OCI-M1 (cell line): ENCODE measurements around the gene LRRC59.

ENCODE experiments used
- DNase-seq: peaks from one replicate; lab custom pipeline; 2025; lab: John Stamatoyannopoulos, UW

LRRC59 gene

DNA sequence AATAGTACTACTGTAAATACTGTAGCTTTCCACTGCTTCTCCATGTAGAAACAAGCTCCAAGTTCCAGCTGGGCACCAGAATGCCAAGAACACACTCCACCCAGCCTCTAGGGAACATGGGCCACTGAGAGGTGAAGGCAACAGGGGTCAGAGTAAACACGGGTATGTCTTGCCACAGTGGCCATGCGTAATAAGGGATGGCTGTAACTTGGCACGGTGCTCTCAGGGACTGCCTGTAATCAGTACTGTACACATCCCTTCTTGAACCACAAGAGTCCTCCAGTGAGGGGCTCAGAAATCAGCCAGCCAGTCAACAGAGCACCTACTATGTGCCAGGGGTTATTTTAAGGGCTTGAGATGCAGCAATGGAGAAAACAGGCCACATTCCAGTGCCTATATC lies 10.8 kb downstream of the LRRC59 start:
- no peak for DNase-seq

DNA sequence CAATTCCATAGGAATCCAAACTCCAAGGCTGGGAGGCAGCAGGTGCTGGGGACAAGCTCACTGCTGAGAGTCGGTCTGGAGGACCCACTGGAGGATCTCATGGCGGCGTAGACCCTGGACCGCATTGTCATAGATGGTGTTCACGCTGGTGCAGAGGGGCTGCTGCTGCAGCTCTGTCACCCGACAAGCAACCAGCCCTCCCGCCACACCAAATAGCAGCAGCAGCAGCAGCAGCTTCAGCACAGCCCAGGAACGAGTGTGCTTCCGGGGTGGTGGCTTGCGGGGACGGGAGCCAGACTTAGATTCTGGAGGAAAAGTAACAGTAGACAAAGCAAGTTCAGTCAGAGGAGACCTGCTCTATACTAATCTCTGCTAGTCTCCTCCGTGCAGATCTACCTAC lies 14.4 kb downstream of the LRRC59 start:
- DNase-seq: no peak

DNA sequence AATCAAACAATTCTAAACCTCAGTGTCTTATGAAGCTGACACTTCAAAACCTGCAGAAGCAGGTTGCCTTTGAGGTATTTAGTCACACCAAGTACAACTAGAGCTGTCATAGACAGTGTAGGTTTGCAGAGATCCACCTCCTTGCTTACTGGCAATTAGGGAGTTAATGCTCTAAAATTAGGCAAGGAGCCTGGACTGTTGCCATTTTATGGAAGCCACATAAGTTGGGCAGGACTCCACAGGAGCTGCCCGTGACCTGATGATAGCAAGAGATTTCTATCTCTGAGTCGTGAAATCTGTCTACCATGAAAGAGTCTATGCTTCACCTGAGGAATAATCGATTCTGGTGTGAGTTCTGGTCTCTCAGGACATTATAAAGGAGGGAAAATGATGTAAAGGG lies 15.4 kb downstream of the LRRC59 start:
- DNase-seq: no peak

DNA sequence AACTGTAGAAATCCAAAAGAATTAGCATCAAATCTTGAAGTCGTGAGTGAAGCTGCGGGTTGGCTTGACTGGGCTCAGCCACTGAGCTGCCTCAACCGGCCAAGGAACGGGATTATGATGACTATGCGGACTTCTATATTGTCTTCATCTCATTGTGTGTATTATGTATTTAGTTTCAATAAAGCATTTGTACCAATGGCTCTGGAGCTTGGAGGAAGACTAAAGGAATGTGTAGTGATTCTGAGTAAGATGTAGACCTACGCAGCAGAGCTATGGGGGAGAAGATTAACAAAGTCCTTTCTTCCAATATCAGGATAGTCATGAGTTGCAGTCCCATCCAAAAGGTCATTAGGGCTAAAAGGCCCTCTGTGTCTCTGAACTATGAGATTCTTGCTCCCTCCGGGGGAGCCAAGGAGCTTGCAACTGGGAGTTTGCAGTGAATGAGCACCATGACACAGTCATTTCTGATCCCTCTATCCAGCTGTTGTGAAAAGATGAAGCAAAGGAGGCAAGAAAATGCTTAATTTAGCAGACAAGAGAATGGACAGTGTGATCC lies 16.0 kb downstream of the LRRC59 start:
- no peak for DNase-seq

DNA sequence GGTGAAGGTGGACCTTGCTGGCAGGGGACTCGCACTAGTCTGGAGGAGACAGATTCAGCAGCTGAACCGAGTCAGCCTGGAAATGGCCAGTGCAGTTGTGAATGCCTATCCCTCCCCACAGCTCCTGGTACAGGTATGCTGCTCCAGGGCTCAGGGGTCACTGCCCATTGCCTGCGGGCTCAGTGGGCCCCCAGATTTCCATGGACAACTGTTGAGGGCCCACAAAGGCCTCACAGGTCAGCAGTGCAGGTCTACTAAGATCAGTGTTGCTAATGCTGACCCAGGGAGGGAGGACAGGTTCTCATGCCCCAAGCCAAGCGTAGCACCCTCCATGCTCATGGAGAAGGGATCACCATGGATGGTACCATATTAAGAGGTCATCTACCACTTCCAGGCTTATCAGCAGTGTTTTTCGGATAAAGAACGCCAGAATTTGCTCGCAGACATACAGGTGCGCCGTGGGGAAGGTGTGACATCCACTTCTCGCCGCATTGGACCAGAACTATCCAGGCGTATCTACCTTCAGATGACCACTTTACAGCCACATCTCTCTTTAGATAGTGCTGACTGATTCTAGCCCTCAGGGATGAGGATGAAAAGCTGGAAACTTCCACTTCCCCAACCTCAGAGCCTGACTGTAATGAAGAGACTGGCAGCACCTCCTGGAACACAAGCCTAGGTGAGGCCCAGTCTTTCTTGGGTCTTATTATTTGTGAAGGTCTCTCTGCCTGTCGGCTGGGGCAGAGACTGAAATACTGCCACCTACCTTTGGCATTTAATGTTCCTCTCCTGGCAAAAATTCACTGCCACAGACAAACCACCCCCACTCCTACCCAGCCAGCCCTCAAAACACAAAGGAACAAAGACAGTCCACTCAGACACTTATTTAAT lies 16.7 kb downstream of the LRRC59 start:
- no peak for DNase-seq

DNA sequence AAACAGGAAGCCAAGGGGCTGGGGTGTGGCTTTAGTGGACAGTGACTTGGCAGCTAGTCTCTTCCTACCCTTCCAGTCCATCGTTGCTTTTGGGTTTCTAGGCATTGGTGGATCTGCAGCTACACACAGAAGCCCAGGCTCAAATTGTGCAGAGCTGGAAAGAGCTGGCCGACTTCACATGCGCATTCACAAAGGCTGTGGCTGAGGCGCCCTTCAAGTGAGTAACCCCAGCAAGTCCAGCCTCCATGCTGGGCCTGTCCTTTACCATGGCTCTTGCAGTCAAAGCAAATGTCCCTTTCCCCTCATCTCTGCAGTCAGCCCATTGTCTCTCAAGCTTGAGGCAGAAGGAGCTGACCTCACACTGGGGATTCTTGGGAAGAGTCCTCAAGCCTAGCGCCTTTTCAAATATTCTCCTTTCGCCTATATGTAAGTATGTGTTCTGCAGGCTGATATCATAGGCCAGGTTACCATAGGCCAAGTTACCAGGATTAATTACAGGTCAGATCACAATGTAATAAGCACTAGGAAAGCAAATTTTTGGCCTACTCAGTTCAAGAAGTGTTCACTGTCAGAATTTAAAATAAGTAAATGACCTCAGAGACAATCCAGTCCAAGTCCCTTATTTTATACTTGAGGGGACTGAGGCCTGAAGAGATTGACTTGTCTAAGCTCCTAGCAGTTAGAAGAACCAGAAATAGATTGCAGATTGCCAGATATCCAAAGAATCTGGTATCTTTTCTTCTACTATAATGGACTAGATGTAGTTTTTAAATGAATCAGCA lies 17.8 kb downstream of the LRRC59 start:
- DNase-seq: no peak

DNA sequence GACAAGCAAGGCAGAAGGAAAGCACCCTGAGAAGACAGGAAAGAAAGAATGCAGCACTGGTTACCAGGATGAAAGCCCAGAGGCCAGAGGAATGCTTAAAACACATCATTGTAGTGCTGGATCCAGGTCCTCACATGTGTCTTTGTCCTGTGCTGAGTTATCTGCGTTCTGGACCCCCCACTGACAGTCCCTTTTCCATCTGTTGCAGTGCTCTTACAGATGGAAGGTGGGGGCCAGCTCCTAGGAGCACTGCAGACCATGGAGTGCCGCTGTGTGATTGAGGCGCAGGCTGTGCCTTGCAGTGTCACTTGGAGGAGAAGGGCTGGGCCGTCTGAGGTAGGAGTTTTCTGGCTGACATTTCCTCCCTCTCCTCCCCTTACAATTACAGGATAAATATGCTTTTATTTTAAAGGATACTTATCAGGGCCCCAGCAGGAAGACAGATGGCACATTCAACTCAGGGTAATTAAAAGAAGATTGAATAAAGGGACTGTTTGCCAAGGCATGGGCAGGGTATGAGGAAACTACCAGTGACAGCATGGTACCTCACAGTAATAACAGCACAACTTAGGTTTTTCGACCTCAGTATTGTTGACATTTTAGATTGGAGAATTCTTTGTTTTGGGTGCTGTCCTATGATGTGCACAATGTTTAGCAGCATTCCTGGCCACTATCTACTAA lies 21.3 kb downstream of the LRRC59 start:
- no peak for DNase-seq

DNA sequence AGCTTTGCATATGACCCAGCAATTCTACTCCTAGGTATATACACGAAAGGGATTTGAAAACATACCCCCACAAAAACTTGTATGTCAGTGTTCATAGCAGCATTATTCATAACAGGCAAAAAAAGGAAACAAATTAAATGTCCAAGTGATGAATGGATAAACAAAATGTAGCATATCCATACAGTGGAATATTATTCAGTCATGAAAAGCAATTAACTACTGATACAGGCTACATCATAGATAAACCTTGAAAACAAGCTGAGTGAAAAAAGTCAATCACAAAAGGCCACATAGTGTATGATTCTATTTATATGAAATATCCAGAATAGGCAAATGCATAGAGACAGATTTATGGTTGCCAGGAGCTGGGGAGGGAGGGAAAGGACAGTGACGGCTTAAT lies 23.6 kb downstream of the LRRC59 start:
- DNase-seq: no peak

DNA sequence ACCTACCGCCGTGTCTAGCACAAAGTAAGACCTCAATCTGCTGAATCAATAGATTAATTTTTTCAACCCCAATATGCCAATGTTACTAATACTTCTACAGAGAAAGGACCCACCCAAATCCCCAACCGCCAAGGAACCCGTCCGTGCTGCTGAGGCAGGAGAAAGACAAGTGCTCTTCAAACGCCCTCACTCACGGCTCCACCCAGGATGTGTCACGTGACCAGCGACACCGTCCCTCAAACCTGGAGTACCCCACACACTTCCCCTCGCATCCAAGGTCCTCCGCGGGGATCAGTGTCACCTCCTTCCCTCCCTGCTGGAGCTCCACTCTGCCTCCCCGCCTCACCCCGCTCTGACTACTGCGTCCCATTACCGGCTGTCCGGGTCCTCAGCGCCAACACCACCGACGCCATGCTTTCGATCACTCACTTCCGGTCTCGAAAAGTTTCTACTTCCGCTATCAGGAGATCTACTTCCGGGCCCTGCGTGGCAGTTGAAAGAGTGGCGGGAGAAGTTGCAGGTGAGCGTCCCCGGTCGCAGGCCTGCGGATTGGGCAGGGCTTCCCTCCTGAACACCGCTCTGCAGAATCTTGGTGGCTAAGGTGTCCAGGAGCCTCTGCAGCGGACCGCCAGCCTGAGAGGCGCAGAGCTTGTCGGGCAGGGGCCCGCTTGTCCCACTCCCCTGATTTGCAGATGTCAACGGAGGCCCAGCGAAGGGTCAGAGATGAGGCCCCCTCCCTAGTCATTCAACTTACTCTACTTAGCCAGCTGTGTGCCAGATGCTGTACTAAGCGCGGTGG lies 24.4 kb downstream of the LRRC59 start, which contains the start of the genes EME1 and MRPL27:
Gene EME1, plus strand, starts transcription at position 472 of the 799 bp plus-strand sequence. CDS start 1,980 bp downstream, outside the sequence.
Gene MRPL27, minus strand, starts transcription at position 427 of the 799 bp plus-strand sequence. Its CDS starts 14 bp downstream, at position 413.
- peak; percentile 96 for DNase-seq

DNA sequence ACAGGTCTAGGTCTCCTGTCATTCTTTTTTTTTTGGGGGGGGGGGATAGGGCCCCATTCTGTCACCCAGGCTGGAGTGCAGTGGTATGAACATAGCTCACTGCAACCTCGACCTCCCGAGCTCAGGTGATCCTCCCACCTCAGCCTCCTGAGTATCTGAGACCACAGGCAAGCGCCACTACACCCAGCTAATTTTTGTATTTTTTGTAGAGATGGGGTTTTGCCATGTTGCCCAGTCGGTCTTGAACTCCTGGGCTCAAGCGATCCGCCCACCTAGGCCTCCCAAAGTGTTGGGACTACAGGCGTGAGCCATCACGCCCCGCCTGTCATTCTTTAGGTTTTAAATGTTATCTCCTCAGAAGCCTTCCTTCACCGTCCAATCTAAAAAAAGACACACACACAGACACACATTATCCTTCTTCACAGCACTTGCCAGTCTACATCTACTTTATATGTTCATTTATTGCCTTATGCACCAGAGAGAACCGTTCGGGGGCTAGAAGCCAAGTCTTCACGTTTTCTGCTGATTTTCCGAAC lies 25.0 kb downstream of the LRRC59 start:
- DNase-seq: no peak

DNA sequence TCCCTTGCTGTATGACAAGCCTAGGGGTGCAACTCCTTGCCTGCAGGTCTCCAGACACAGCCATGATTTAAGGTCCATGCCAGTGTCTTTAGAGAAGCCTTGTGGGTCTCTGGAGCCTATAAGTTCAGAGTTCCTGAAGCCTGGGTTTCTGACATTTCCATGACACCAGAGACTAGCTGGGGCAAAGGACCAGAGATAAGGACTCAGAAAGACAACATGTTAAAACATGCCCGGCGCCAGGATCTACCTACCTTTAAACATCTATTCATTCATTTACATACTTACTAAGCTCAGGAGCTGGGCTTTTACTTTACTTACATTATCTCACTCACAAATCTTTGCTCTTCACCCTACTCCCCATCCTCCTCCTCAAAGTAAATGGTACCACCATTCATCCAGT lies 25.8 kb downstream of the LRRC59 start:
- DNase-seq: no peak

DNA sequence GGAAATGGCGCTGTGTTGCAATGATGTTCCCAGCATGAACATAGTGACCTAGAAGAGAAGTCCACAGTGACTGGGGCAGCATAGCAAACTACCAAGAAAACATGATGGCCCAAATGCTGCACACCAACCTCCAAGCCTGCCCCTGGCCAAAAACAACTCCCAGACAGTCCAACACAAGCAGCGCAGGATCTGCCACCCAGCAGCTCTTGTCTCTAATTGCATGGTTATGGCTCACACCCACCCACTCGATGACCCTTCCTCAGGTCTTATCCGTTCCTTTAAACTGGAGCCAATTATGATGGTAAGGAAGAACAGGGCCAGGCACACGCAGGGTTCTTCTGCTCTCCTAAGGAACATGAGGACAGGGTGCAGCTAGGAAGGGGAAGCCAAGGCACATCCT lies 27.3 kb downstream of the LRRC59 start:
- no peak for DNase-seq

DNA sequence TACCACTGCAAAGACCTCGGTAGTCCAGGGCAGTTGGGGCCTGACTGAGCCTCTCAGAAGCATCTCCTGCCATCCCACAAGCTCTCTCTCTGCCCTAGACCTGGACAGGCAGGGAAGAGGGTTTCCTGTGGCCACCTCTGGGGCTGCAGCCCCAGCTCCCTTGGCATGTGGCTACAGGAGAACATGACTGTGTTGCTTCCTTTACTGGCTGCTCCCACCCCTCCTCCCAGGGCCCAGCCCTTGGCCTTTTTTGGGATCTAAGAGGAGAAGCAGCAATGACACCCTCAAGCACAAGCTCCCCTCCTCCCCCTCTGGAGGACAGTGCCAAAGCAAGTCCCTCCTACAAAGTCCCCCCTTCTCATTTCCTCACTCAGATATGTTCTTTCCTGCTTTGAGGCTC lies 29.9 kb downstream of the LRRC59 start:
- no peak for DNase-seq

DNA sequence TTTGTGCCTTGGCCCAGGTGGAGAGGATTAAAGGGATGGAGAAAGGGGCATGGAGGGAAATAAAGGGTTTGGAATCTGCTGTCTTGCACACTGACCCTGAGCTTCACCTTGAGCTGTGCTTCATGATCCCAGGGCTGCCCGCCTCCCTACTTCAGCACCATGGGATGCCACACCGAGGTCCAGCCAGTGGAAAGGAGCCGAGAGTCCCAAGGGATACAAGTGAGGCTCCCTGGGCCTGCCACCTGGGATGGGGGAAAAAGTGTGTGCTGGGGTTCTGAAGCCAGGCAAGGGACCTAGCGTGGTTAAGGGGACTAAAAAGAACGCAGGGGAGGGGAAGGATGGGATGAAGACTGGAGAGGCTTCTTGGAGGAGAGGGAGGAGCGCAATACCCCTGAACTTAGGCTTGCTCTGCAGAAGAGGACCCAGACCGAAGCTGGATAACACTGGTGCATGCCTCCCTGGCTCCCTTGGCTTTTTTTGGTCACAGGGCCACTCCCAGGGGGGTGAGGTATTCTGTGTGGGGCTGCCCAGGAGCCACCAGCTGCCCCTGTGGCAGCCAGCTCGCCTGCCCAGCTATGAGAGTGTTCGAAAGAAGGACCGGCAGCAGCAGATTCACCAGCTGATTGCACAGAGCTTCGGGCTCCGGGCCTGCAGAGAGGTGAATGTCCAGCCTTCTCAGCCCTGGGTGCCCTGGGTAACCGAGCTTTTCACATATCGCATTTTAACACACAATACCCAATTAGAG lies 31.5 kb downstream of the LRRC59 start:
- DNase-seq: no peak

DNA sequence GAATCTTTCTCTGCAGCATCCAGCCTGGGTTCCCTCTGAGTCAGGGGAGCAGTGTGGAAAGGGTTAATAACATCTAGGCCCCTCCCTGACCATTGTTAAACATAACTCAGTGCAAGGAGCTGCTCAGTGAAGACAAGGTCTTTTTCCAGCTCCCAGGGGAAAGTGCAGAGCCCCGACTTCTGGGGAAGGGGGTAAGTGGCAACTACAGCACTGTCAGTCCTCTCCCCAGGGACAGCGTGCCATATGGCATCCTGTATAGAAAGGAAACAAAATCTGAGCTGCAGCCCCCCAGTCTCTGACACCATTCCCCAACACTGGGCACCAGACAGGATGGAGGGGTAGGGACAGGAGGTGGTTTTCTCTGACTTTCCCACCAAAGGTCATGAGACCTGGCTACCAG lies 32.2 kb downstream of the LRRC59 start:
- no peak for DNase-seq

DNA sequence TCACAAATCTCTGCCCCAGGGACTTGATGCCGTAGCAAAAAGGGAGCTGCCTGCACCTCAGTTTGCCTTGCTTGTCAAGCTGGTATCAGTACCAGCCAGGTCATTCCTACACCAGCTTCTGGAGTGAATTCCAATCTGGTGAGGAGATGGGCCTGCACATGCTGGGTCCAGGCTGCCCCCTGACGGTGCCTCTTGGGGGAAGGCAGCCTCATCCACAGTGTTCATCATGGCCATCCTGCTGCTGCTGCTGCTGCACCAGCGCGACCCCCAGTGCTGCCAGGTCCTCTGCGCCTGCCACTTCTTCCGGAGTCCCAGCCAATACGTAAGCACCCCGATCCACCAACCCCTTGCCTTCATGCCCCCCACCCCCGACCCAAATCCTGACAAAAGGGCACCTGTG lies 32.6 kb downstream of the LRRC59 start:
- no peak for DNase-seq

DNA sequence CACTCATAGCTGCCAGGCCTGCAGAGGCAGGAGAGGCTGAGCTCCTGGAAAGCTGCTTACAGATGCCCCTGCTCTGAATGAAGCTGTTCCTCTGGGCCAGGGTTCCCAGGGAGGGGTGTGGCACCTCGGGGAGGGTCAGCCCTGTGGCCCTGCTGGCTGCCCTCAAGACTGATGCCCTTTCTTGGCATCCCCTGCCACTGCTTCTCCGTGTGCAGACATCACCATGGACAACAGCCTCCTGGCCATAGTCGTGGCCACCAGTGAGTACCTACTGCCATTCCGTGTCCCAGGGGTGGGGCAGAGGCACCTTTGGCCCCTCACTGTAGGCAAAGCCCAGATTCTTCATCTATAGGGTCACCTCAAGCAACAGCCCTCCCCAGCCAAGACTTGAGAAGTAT lies 33.3 kb downstream of the LRRC59 start:
- no peak for DNase-seq

DNA sequence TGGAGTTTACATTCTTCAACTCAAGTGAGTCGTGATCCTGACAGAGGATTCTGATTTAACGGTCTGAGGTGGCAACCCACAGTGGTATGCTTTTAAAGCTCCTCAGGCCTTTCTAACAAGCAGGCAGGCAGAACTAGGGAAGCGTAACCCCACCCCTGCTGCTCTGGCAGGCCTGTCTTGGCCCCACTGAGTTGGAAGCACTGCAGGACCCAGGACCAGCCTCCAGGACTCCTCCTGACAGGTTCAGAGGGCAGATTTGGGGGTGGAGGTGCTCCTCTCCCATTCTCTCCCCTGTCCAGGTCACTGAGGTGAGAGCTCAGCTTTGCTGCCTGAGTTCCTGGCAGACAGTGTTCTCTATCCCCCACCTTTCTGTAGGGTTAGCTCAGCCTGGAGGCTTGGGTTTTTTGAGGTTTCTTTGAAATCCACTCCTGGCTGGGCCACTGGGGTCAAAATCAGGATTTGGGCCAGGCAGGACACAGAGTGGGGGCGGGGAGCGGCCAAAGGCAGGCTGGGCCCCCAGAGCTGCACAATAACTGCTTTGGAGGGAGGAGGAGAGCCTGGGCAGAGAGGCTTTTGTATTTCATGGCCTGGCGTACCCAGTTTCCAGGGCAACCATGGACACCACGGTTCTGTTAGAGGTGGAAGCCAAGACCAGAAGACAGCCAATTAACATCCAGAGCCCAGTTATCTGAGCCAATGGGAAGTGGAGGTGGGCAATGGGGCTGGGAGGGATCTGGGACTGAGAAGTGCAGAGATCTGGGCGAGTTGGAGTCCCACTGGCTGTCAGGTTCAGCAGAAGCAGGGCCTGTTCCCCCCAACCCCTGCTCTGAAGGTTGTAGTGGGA lies 33.9 kb downstream of the LRRC59 start:
- DNase-seq: no peak

DNA sequence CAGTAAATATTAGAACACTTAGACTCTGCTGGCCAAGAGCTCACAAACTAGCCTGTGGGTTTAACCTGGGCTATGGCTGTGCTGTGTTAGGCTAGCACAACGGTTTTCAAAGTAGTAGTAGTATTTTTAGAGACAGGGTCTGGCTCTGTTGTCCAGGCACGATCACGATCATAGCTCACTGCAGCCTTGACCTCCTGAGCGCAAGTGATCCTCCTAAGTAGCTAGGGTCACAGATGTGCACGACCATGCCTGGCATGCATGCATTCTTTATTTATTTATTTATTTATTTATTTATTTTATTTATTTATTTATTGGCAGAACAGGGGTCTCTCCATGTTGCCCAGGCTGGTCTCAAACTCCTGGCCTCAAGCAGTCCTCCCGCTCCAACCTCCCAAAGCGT lies 34.7 kb downstream of the LRRC59 start:
- DNase-seq: no peak
